ENCODE results near the gene PSMB9. TPM values are rescaled to one million over a fixed set of nuclear protein-coding genes. Genes with fewer than 3 reads are reported as not detected.

Gene PSMB9
- polyA plus RNA-seq, 1 experiment = 34.8 TPM

DNA sequence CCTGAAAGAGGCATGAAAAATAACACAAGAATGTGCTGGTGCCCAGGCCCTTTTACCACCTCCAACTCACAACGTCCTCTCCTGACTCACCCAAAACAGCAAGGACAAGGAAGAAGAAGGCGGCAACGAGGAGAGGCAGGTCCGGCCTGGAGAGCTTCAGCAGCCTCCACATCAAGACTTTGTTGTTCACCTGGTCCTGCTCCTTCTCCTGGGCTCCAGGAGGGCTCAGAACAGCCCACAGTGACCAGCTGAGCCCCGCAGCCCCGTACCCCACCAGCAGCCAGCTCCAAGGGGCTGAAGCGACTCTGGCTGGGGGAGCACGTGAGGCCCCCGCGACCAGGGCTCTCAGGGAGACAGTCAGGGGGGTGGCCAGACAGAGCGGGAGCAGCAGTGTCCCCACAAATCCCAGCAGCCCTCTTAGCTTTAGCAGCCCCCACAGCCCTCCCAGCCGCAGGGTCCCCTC lies 16.3 kb upstream of the PSMB9 start:
- peak overlapping the region; percentile 92 for H3K4me3 ChIP-seq (ENCODE audit: low read depth, low read length)
- H3K9me3 ChIP-seq (ENCODE audit: control insufficient read depth, insufficient read depth, low read length) = no peaks in the 10 kb centered on the region; the same call in 1 of the 2 replicates
- H3K27ac ChIP-seq (ENCODE audit: low read depth, low read length) = peak overlapping the region; percentile 21
- no peaks in the 10 kb centered on the region for H3K27me3 ChIP-seq (ENCODE audit: control insufficient read depth, insufficient read depth, low read length)
- no peak for DNase-seq (ENCODE audit: low read depth, low spot score)
- CTCF ChIA-PET = interaction anchor here (0.8 to 6.8 kb wide), 26 partner anchors 13 to 582 kb away, joined by 3 to 271 read pairs (median 8); partner anchors contain the start of genes BRD2, HLA-DMA, PSMB9 and TAP1
- POLR2A ChIA-PET = interaction anchor here (0.9 to 2.2 kb wide), 7 partner anchors 12 to 136 kb away, joined by 3 to 25 read pairs (median 5); partner anchors contain the start of genes PSMB9 and TAP1
- no peak for TF ChIP-seq CTCF (IDR thresholded peaks at IDR 0.05; ENCODE audit: low read depth, low read length)

GRCh38 chr6:32838114-32838958 lies 15.7 kb upstream of the PSMB9 start, which contains the start of gene TAP2:
TSS of gene TAP2 (minus strand) at chr6:32838739. CDS start at chr6:32838233, 506 bp downstream.
- peak within 1 kb of the TSS; percentile 92 for H3K4me3 ChIP-seq (ENCODE audit: low read depth, low read length)
- H3K27me3 ChIP-seq (ENCODE audit: control insufficient read depth, insufficient read depth, low read length) = no peaks in the 10 kb centered on the region
- CTCF ChIA-PET = interaction anchor here (0.6 to 6.8 kb wide), 48 partner anchors 9 to 1635 kb away, joined by 3 to 271 read pairs (median 5); partner anchors contain the start of genes BRD2, HLA-DMA, PSMB9 and TAP1
- TF ChIP-seq CTCF (IDR thresholded peaks at IDR 0.05; ENCODE audit: low read depth, low read length) = peak; percentile 96
- DNase-seq (ENCODE audit: low read depth, low spot score) = peak; percentile 74
- POLR2A ChIA-PET = interaction anchor here (0.6 to 2.2 kb wide), 8 partner anchors 12 to 709 kb away, joined by 3 to 25 read pairs (median 5); partner anchors contain the start of genes FKBPL, PSMB9 and TAP1
- peak within 1 kb of the TSS; percentile 92 for H3K27ac ChIP-seq (ENCODE audit: low read depth, low read length)
- H3K9me3 ChIP-seq (ENCODE audit: control insufficient read depth, insufficient read depth, low read length) = no peaks in the 10 kb centered on the region; the same call in 1 of the 2 replicates

- Histone ChIP-seq H3K27ac (ENCODE audit: low read depth, low read length) (peak overlapping the region; percentile 21), H3K4me3 (ENCODE audit: low read depth, low read length) (no peak overlapping the region), H3K9me3 (ENCODE audit: control insufficient read depth, insufficient read depth, low read length) (no peaks in the 10 kb centered on the region; the same call in 1 of the 2 replicates), H3K27me3 (ENCODE audit: control insufficient read depth, insufficient read depth, low read length) (no peaks in the 10 kb centered on the region)
- POLR2A ChIA-PET = interaction anchor here (1.7 to 2.2 kb wide), 2 partner anchors 133 to 135 kb away, joined by 6 to 25 read pairs; no protein-coding TSS in a partner anchor
- CTCF ChIA-PET = interaction anchor here (0.6 to 6.8 kb wide), 26 partner anchors 11 to 426 kb away, joined by 3 to 271 read pairs (median 10); partner anchors contain the start of genes HLA-DMA, PSMB9 and TAP1
- TF ChIP-seq CTCF (IDR thresholded peaks at IDR 0.05; ENCODE audit: low read depth, low read length) = no peak
- DNase-seq (ENCODE audit: low read depth, low spot score) = no peak
Measured at GRCh38 chr6:32839356-32839755, 14.6 kb upstream of the PSMB9 start.

GRCh38 chr6:32840604-32841246 lies 13.3 kb upstream of the PSMB9 start:
- no peak for DNase-seq (ENCODE audit: low read depth, low spot score)
- Histone ChIP-seq H3K27me3 (ENCODE audit: control insufficient read depth, insufficient read depth, low read length) (no peaks in the 10 kb centered on the region), H3K9me3 (ENCODE audit: control insufficient read depth, insufficient read depth, low read length) (no peaks in the 10 kb centered on the region; the same call in 1 of the 2 replicates), H3K27ac (ENCODE audit: low read depth, low read length) (no peak overlapping the region), H3K4me3 (ENCODE audit: low read depth, low read length) (no peak overlapping the region)
- no peak for TF ChIP-seq CTCF (IDR thresholded peaks at IDR 0.05; ENCODE audit: low read depth, low read length)
- ChIA-PET POLR2A (no interaction called here), CTCF (interaction anchor here (1.0 to 6.8 kb wide), 6 partner anchors 10 to 144 kb away, joined by 3 to 271 read pairs (median 58); partner anchors contain the start of genes PSMB9 and TAP1)
